Large intestine (tissue), 3 donors: ENCODE measurements around the gene CHRM2. TPM values are rescaled to one million over a fixed set of nuclear protein-coding genes. Genes with fewer than 3 reads are reported as not detected.

Source experiments
- DNase-seq, 2 donors: peaks; one replicate each; pipeline versions ENCODE4 v3.0.0 to v3.0.0-alpha.2; 2013
- H3K27ac ChIP-seq: one replicate; pipeline ENCODE4 v1.5.1; 2013; ENCODE audit warnings: low read length
- H3K27me3 ChIP-seq: 2 replicates; pipeline ENCODE4 v1.6.1; 2013; ENCODE audit warnings: low read length; ENCODE audit not compliant: control insufficient read depth, insufficient read depth
- H3K36me3 ChIP-seq: 2 replicates; pipeline ENCODE4 v1.6.1; 2013; ENCODE audit warnings: low read length; ENCODE audit not compliant: control insufficient read depth, insufficient read depth
- H3K4me1 ChIP-seq: one replicate; pipeline ENCODE4 v1.6.1; 2013; ENCODE audit warnings: low read length; ENCODE audit not compliant: control insufficient read depth, insufficient read depth
- H3K4me3 ChIP-seq: one replicate; pipeline ENCODE4 v1.5.1; 2013; ENCODE audit warnings: low read length
- H3K9me3 ChIP-seq: one replicate; pipeline ENCODE4 v1.6.1; 2013; ENCODE audit warnings: mild to moderate bottlenecking, low read depth, low read length, moderate library complexity; ENCODE audit not compliant: control insufficient read depth
- WGBS: methylation state at CpG from one replicate; pipeline ENCODE4 v1.1.5; 2013; ENCODE audit warnings: low lambda C conversion rate; ENCODE audit not compliant: insufficient coverage; 5-methylcytosine and 5-hydroxymethylcytosine counted together
- polyA plus RNA-seq: library from polyadenylated mRNA; unstranded; fragments of 120-200 nt; gene quantifications from one replicate; pipeline ENCODE4 v1.2.1, GENCODE V29; 2013

CHRM2 gene
- polyA plus RNA-seq, 1 donor: 7.3 TPM

- no peaks in the 10 kb centered on the region for H3K9me3 ChIP-seq
- no peaks in the 10 kb centered on the region for H3K27me3 ChIP-seq
- no peaks in the 10 kb centered on the region for H3K36me3 ChIP-seq
- no peak overlapping the region for H3K27ac ChIP-seq
- no peaks in the 10 kb centered on the region for H3K4me1 ChIP-seq
- H3K4me3 ChIP-seq: no peak overlapping the region
- no peak for DNase-seq
- no CpG with 5 or more reads among the region's 3 CpGs for WGBS
Measured at GRCh38 chr7:137015015-137015414, 146.6 kb downstream of the CHRM2 start.

DNA sequence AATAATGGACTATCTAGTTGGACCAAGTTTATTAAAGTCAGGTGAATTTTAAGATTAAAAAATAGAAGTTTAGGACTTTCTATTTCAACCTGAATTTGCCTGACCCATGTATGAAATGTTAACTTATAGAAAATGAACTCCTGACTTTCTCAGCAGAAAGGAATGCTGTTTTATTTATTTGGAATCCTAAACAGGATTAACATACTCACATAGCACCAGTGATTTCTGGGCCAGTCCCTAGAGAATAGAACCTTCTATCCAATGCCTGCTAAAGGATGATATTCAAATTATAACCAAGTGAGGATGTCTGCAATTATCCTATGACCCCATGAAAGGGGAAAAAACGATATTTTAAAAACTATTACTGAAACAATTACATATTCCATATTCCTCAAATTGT, 148.8 kb downstream of the CHRM2 start:
- no peaks in the 10 kb centered on the region for H3K36me3 ChIP-seq
- WGBS: 63% methylated on average over 1 of the region's 1 CpG
- H3K27ac ChIP-seq: no peak overlapping the region
- no peaks in the 10 kb centered on the region for H3K9me3 ChIP-seq
- no peaks in the 10 kb centered on the region for H3K27me3 ChIP-seq
- H3K4me3 ChIP-seq: no peak overlapping the region
- DNase-seq: no peak
- no peaks in the 10 kb centered on the region for H3K4me1 ChIP-seq

- Histone ChIP-seq H3K4me3 (no peak overlapping the region), H3K9me3 (no peaks in the 10 kb centered on the region), H3K36me3 (no peaks in the 10 kb centered on the region), H3K27me3 (no peaks in the 10 kb centered on the region), H3K4me1 (no peaks in the 10 kb centered on the region), H3K27ac (no peak overlapping the region)
- 53% methylated on average over 3 of the region's 3 CpGs for WGBS
- DNase-seq: no peak
Measured at GRCh38 chr7:137018468-137018867, 150.0 kb downstream of the CHRM2 start.

- Histone ChIP-seq H3K4me1 (no peaks in the 10 kb centered on the region), H3K36me3 (no peaks in the 10 kb centered on the region), H3K27ac (no peak overlapping the region), H3K9me3 (no peaks in the 10 kb centered on the region), H3K4me3 (no peak overlapping the region), H3K27me3 (no peaks in the 10 kb centered on the region)
- no CpG with 5 or more reads among the region's 1 CpG for WGBS
- no peak for DNase-seq
Measured at GRCh38 chr7:137020351-137020750, 151.9 kb downstream of the CHRM2 start.

- peak in 1 of 2 donors; percentile 24 for DNase-seq
- Histone ChIP-seq H3K4me3 (no peak overlapping the region), H3K9me3 (no peaks in the 10 kb centered on the region), H3K4me1 (no peaks in the 10 kb centered on the region), H3K27ac (no peak overlapping the region), H3K36me3 (no peaks in the 10 kb centered on the region), H3K27me3 (no peaks in the 10 kb centered on the region)
- WGBS: 80% methylated on average over 1 of the region's 4 CpGs
Measured at GRCh38 chr7:137025469-137026175, 157.2 kb downstream of the CHRM2 start.

DNA sequence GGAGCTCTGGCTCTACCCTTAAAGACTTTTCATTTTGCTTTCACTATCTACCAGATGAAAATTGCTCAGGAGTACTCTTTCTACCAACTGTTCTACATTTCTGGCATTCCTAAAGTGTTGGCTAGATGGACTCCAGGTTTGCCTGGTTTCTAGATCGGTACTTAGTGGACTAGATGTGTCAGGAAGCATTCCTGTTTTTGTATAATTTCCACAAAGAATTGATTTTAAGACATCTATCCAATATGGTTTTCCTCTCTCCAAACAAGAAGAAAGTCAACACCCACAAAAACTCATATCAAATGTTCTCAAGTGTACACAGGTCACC, 157.7 kb downstream of the CHRM2 start:
- no CpG with 5 or more reads among the region's 1 CpG for WGBS
- Histone ChIP-seq H3K4me1 (no peaks in the 10 kb centered on the region), H3K27ac (no peak overlapping the region)

DNA sequence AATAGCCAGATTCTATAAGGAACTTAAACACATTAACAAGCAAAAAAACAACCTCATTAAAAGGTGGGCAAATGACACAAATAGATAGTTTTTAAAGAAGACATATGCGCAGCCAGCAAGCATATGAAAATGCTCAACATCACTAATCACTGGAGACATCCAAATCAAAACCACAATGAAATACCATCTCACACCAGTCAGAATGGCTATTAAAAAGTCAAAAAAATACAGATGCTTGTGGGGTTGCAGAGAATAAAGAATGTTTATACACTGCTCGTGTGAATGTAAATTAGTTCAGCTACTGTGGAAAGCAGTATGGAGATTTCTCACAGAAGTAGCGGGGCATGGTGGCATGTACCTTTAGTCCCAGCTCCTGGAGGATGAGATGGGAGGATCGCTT, 164.0 kb downstream of the CHRM2 start:
- no peaks in the 10 kb centered on the region for H3K27me3 ChIP-seq

More for the DNA sequence above, 157.7 kb downstream of the CHRM2 start:
- no peak for DNase-seq
- no peaks in the 10 kb centered on the region for H3K9me3 ChIP-seq
- H3K4me3 ChIP-seq: no peak overlapping the region
- no peaks in the 10 kb centered on the region for H3K27me3 ChIP-seq
- H3K36me3 ChIP-seq: no peaks in the 10 kb centered on the region

GRCh38 chr7:137036768-137037167, 168.3 kb downstream of the CHRM2 start:
- no peaks in the 10 kb centered on the region for H3K36me3 ChIP-seq
- no peak for DNase-seq
- H3K9me3 ChIP-seq: no peaks in the 10 kb centered on the region
- H3K27ac ChIP-seq: no peak overlapping the region
- H3K4me1 ChIP-seq: no peaks in the 10 kb centered on the region
- H3K27me3 ChIP-seq: no peaks in the 10 kb centered on the region
- 73% methylated on average over 2 of the region's 2 CpGs for WGBS
- no peak overlapping the region for H3K4me3 ChIP-seq

More for the DNA sequence above, 164.0 kb downstream of the CHRM2 start:
- Histone ChIP-seq H3K27ac (no peak overlapping the region), H3K36me3 (no peaks in the 10 kb centered on the region), H3K4me3 (no peak overlapping the region), H3K9me3 (no peaks in the 10 kb centered on the region), H3K4me1 (no peaks in the 10 kb centered on the region)
- no peak for DNase-seq
- no CpG with 5 or more reads among the region's 4 CpGs for WGBS

DNA sequence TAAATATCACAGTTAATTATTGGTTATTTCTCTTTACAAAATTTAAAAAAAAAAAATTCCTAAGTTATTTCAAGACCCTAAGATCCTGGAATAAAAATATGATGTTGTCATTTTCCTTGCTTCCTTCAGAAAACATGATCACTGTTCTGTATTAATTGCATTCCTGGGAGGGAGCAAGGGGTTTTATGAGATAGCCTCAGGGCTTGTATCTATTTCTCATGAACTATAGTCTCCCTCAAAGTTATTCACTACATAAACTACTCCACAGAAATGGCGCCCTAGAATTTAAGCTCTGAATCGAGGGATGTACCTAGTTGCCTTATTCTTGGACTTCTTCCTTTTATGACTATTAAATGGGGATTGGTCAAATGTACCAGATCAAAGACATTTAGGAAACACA, 170.3 kb downstream of the CHRM2 start:
- Histone ChIP-seq H3K27me3 (no peaks in the 10 kb centered on the region), H3K9me3 (no peaks in the 10 kb centered on the region), H3K4me1 (no peaks in the 10 kb centered on the region), H3K36me3 (no peaks in the 10 kb centered on the region), H3K27ac (no peak overlapping the region), H3K4me3 (no peak overlapping the region)
- no CpG with 5 or more reads among the region's 2 CpGs for WGBS
- no peak for DNase-seq

DNA sequence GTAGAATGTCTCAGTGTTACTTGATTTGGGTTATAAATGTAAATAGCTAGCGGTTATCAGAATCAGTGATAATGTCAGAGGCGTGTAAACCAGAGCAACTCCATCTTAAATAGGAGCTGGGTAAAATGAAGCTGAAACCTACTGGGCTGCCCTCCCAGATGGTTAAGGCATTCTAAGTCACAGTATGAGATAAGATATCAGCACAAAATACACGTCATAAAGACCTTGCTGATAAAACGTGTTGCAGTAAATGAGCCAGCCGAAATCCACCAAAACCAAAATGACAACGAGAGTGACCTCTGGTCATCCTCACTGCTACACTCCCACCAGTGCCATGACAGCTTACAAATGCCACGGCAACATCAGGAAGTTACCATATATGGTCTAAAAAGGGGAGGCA, 172.3 kb downstream of the CHRM2 start:
- Histone ChIP-seq H3K9me3 (no peaks in the 10 kb centered on the region), H3K27ac (no peak overlapping the region), H3K36me3 (no peaks in the 10 kb centered on the region), H3K27me3 (no peaks in the 10 kb centered on the region), H3K4me1 (no peaks in the 10 kb centered on the region), H3K4me3 (no peak overlapping the region)
- DNase-seq: no peak
- 47% methylated on average over 2 of the region's 7 CpGs for WGBS

DNA sequence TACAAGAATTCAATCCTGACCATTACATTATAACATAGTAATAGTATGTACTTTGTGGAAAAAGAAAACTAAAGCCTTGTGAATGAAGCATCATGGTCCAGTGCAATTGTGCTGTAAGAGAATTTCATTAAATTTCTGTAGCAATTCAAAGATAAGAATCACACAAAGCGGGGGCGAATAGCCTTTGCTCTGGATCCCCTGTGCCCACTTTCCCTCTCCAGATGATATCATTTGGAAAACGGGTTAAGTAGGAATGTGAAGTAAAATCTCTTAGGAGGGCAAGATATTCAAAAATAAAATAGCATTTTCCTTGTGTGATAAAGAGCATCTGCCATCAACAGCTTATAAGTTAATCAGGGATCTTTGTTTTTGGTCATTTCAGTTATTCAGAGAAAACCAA, 177.1 kb downstream of the CHRM2 start:
- WGBS: no CpG with 5 or more reads among the region's 3 CpGs
- no peaks in the 10 kb centered on the region for H3K4me1 ChIP-seq
- DNase-seq: no peak
- no peak overlapping the region for H3K4me3 ChIP-seq
- no peaks in the 10 kb centered on the region for H3K36me3 ChIP-seq
- no peak overlapping the region for H3K27ac ChIP-seq
- H3K27me3 ChIP-seq: no peaks in the 10 kb centered on the region
- no peaks in the 10 kb centered on the region for H3K9me3 ChIP-seq
